ENCODE data around the gene ZNF236. TPM values are rescaled to one million over a fixed set of nuclear protein-coding genes. Genes with fewer than 3 reads are reported as not detected.

ZNF236 gene
- total and polyA plus RNA-seq, 2 donors (not counting 1 experiment from before 2014, with no cell fraction given), result 2.9 to 8.4 TPM

DNA sequence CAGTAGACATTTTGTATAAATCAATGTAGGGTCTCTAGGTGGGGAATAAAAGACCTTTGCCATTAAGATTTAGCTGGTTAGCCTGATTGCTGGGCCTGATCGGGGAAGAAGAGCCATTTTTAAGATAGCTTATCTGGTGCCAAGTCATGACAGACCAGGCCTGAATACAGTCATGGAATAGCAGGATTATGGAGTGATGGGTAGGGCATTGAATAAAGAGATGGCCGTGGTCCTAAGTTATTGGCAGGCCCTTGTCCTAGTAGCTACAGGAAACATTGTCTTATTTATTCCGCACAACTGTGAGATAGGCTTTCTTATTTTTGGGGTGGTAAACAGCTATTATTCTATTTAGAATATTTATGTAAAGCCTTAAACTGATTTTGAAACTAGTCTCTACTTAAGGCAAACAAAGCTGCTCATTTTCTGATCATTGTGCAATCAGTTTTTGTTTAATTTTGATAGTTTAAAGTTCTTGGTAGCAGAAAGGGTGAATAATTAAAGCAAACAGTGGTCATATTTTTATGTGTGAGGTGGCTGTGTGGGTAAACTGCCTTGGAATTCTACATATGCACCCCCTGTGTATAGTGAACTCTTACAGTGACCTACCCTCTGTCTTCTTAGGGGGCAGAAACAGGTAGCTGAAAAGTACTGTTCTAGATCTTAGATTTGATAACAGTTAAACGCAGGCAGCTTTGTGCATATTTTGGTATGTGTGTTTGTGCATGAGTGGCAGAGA is 22.6 kb downstream of the ZNF236 start:
- H3K27ac ChIP-seq (ENCODE audit: insufficient read depth, low read length), result no peak overlapping the region

DNA sequence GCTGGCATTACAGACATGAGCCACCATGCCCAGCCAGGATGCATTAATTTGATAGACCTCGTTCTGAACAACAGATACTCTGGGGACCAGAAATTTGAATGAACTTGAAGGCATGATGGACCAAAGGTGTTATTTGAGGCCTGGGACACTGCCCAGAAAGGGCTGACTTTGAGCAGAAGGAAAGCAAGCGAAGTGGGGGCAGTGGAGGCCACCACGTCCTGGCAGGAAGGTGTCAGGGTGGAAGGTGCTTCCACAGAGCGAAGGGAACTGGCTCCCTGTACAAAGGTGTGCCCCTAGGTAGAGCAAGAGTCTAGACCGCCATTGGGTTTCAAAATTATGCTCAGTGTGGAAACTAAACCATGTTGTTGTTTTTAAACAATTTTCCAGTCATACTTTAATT is 23.9 kb downstream of the ZNF236 start:
- DNase-seq (ENCODE audit: low read depth in 2 of 2), result no peak
- Histone ChIP-seq H3K9me3 (ENCODE audit: control insufficient read depth, insufficient read depth, low read depth, low read length) (no peaks in the 10 kb centered on the region), H2AFZ (ENCODE audit: low read length) (no peak overlapping the region), H3K9ac (ENCODE audit: insufficient read depth, low read length) (no peak overlapping the region), H3K27ac (ENCODE audit: insufficient read depth, low read length) (no peak overlapping the region), H4K20me1 (ENCODE audit: control insufficient read depth, extremely low read depth, insufficient read depth, low read length) (no peaks in the 10 kb centered on the region), H3K4me3 (replicated peaks in 1 of 4; ENCODE audit: control extremely low read depth in 1 of 4, insufficient read depth in 1 of 4, low read depth in 3 of 4, low read length in 4 of 4) (no peak overlapping the region), H3K4me2 (ENCODE audit: extremely low read depth, insufficient read depth, low read length) (no peak overlapping the region), H3K79me2 (ENCODE audit: control insufficient read depth, insufficient read depth, low read length) (peaks cover 8% of the 10 kb centered on the region), H3K4me1 (ENCODE audit: control insufficient read depth, extremely low read depth, insufficient read depth, low read length) (no peaks in the 10 kb centered on the region), H3K36me3 (ENCODE audit: control insufficient read depth, insufficient read depth, low read length) (no peaks in the 10 kb centered on the region), H3K27me3 (ENCODE audit: control insufficient read depth, insufficient read depth, low read length) (no peaks in the 10 kb centered on the region)
- TF ChIP-seq CTCF (conservative IDR thresholded peaks at IDR 0.05 in 1 of 2, IDR thresholded peaks at IDR 0.05 in 1 of 2; ENCODE audit: low read depth in 1 of 2, low read length in 2 of 2) (no peak), EZH2 (IDR thresholded peaks at IDR 0.05; ENCODE audit: low read length, missing control alignments) (no peak)

More for the DNA sequence above, 22.6 kb downstream of the ZNF236 start:
- no peak overlapping the region for H2AFZ ChIP-seq (ENCODE audit: low read length)
- H3K79me2 ChIP-seq (ENCODE audit: control insufficient read depth, insufficient read depth, low read length), result peaks cover 8% of the 10 kb centered on the region
- no peaks in the 10 kb centered on the region for H3K27me3 ChIP-seq (ENCODE audit: control insufficient read depth, insufficient read depth, low read length)
- no peak overlapping the region for H3K4me2 ChIP-seq (ENCODE audit: extremely low read depth, insufficient read depth, low read length)
- no peaks in the 10 kb centered on the region for H3K36me3 ChIP-seq (ENCODE audit: control insufficient read depth, insufficient read depth, low read length)
- no peaks in the 10 kb centered on the region for H4K20me1 ChIP-seq (ENCODE audit: control insufficient read depth, extremely low read depth, insufficient read depth, low read length)
- no peak overlapping the region for H3K4me3 ChIP-seq (replicated peaks in 1 of 4; ENCODE audit: control extremely low read depth in 1 of 4, insufficient read depth in 1 of 4, low read depth in 3 of 4, low read length in 4 of 4)
- H3K9me3 ChIP-seq (ENCODE audit: control insufficient read depth, insufficient read depth, low read depth, low read length), result no peaks in the 10 kb centered on the region
- TF ChIP-seq CTCF (conservative IDR thresholded peaks at IDR 0.05 in 1 of 2, IDR thresholded peaks at IDR 0.05 in 1 of 2; ENCODE audit: low read depth in 1 of 2, low read length in 2 of 2) (no peak), EZH2 (IDR thresholded peaks at IDR 0.05; ENCODE audit: low read length, missing control alignments) (no peak)
- no peaks in the 10 kb centered on the region for H3K4me1 ChIP-seq (ENCODE audit: control insufficient read depth, extremely low read depth, insufficient read depth, low read length)
- H3K9ac ChIP-seq (ENCODE audit: insufficient read depth, low read length), result no peak overlapping the region
- peak; percentile 18 to 24 for DNase-seq (ENCODE audit: low read depth in 2 of 2)

DNA sequence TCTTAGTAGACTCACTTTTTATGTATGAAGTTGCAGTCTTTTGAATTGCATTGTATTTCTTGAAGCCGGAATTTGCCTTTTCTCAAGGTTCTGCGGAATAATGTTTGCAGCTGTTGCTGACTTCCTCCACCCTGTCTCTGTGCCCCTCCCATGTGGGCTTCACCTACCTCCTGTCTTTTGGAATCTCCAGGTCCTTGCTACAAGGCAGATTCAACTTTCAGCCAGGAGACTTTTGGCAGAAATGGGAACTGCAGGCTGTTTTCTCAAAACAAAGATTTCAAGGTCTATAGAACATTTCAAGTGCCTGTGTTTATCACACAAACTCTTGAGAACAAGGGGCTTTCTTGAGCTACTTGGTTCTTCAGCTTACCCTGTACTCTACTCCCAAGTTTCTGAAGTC is 25.6 kb downstream of the ZNF236 start:
- Histone ChIP-seq H3K4me1 (ENCODE audit: control insufficient read depth, extremely low read depth, insufficient read depth, low read length) (no peaks in the 10 kb centered on the region), H2AFZ (ENCODE audit: low read length) (no peak overlapping the region), H3K36me3 (ENCODE audit: control insufficient read depth, insufficient read depth, low read length) (no peaks in the 10 kb centered on the region), H4K20me1 (ENCODE audit: control insufficient read depth, extremely low read depth, insufficient read depth, low read length) (no peaks in the 10 kb centered on the region), H3K4me2 (ENCODE audit: extremely low read depth, insufficient read depth, low read length) (no peak overlapping the region), H3K9ac (ENCODE audit: insufficient read depth, low read length) (no peak overlapping the region), H3K27ac (ENCODE audit: insufficient read depth, low read length) (no peak overlapping the region), H3K9me3 (ENCODE audit: control insufficient read depth, insufficient read depth, low read depth, low read length) (no peaks in the 10 kb centered on the region), H3K79me2 (ENCODE audit: control insufficient read depth, insufficient read depth, low read length) (peaks cover 8% of the 10 kb centered on the region), H3K27me3 (ENCODE audit: control insufficient read depth, insufficient read depth, low read length) (no peaks in the 10 kb centered on the region), H3K4me3 (replicated peaks in 1 of 4; ENCODE audit: control extremely low read depth in 1 of 4, insufficient read depth in 1 of 4, low read depth in 3 of 4, low read length in 4 of 4) (no peak overlapping the region)
- TF ChIP-seq EZH2 (IDR thresholded peaks at IDR 0.05; ENCODE audit: low read length, missing control alignments), result no peak
- peak; percentile 6 to 33 for TF ChIP-seq CTCF (conservative IDR thresholded peaks at IDR 0.05 in 1 of 2, IDR thresholded peaks at IDR 0.05 in 1 of 2; ENCODE audit: low read depth in 1 of 2, low read length in 2 of 2)
- DNase-seq (ENCODE audit: low read depth in 2 of 2), result no peak

Measured in fibroblast of lung (primary cell).